GM19468 (cell line): Measurements from ENCODE around the gene CD200.
"Not testable (repeated sequence)": the region's sequence is repeated elsewhere in the genome, so short reads cannot be mapped to it uniquely, and the experiment has no call there.

ENCODE experiments used
- ATAC-seq: cut with Tn5 transposase; IDR thresholded peaks from one replicate; pipeline ENCODE4 v1.9.1; 2021; ENCODE audit warnings: mild to moderate bottlenecking, moderate library complexity, moderate number of reproducible peaks; ENCODE audit not compliant: unreplicated experiment; ENCODE audit errors: extremely low read depth

CD200 gene

DNA sequence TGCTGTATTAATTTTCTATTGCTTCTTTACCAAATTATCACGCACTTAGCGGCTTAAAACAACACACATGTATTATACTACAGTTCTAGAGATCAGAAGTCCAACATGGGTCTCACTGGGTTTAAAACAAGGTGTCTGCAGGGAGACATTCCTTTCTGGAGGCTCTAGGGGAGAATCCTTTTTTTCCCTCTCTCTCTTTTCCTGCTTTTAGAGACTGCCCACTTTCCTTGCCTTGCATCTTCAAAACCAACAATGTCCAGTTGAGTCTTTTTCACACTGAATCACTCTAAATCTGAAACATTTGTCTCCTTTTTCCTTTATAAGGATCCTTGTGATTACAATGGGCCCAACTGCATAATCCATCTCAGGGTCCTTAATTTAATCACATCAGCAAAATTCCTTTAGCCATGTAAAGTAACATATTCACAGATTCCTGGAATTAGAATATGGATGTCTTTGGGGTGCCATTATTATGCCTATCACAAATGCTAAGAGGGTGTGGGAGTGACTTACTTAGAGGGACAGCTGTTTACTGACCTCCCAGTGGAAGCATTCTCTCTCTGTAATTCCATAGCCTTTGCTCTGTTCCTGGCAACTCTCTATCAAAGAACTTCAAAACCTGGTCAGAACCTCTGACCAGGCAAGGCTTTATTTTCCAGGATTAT is 21.8 kb downstream of the CD200 start:
- ATAC-seq = no peak

- ATAC-seq = no peak
Measured at GRCh38 chr3:112355307-112355687, 22.3 kb downstream of the CD200 start.

DNA sequence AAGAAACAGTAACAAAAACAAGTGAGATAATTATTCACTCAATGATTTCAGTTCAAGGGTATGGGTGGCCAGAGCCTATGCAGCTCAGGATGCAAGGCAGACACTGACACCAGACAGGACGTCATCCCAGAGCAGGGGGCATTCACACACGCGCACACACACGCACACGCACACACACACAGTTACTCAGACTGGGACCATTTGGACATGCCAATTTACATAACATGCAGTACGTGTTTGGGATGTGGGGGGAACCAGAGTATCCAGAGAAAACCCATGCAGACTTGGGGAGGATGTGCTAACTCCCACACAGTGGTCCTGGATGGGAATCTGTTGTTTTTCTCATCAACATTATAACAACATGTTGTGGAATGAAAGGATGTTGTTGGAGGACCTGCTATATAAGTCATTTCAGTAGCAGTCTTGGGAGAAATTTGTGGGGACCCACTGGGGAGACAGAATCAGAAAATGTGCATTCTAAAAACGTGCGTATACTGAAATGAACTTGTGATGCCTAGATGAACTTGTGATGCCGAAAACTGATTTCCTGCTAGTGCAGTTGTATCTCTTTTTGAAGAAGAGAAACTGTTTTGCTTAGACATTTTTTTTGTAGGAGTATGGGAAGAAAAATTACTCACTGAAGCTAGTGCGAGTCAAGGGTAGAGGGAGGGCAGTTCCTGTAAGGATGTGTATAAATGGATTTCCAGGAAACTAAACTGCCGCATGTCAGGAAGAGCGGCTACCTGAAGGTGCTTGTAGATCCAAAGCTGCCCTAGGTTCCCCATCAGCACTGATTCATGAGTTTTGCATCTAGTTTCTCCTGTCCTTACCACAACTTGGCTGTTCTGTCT is 25.2 kb downstream of the CD200 start:
- ATAC-seq = no peak

DNA sequence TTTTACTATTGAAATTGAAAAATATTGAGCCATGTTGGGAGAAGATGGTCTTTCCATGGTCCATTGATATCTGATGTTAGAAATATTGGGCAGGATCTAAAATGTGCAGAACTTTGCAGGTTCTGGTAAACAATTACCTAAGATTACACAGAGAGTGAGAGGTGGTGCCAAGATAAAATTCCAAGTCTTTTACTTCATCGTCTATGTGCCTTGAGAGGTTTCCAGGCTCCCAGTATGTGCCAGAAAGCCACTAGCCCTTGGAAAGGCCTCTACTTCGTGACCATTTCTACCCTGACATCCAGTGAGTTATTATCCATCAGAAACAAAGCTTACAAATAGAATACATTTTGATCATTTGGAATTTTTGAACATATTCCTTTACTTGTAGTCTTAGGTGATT is 27.6 kb downstream of the CD200 start:
- no peak for ATAC-seq

DNA sequence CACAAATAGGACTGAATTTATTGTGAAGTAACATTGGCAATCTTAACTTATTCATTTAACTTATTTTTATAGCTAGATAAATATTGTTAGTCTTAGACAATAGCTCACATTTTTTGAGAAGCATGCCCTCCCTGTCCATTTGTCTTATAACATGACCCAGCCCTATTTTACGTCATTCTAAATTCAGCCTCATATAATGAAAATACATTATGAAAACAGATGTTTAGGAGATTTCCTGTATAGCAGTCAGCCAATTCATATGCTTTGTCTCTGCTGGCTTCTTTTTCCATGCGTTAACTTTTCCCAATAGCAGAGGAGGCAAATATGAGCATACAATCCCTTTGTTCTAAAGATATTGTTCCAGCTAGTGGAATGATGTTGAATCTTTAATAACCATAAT is 29.3 kb downstream of the CD200 start:
- no peak for ATAC-seq

DNA sequence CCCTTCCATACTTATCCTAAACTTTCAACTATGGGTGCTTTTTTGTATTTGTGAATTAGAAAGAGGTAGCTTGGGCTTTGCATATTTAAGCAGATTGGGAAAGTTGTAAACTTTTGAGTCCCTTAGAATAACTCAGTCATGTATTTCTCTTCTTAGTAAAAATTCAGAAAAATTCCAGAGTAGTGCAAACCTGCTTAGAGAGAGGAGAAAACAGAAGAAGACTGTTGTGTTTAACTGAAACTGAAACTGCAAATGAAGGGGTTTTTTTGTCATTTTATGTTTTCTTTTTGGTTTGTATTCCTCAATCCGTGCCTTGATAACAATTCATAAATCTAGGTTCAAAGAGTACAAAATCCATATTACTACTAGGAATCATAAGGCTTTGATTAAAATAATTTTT is 31.3 kb downstream of the CD200 start:
- ATAC-seq = peak; percentile 19

- no peak for ATAC-seq
Measured at GRCh38 chr3:112365035-112365434, 32.1 kb downstream of the CD200 start.

GRCh38 chr3:112365636-112366035 is 32.7 kb downstream of the CD200 start:
- ATAC-seq = no peak

- no peak for ATAC-seq
Measured at GRCh38 chr3:112366522-112366921, 33.6 kb downstream of the CD200 start.

DNA sequence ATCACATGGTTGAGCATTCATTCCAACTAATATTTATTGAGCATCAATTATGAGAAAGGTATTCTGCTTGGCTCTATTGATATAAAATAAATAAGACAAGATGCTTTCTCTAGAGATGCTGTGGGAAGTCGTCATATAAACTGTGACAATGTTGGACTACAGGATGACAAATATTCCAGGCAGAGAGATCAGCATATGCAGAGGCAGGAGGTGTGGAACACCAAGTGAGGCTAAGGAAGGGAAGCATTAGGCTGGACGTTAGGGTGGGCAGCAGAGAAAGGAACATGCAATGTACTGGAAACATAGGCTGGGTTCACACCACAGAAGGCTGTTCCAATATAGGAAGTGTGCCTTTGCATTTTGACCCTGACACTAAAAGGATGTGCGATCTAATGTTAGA is 38.6 kb downstream of the CD200 start:
- no peak for ATAC-seq

DNA sequence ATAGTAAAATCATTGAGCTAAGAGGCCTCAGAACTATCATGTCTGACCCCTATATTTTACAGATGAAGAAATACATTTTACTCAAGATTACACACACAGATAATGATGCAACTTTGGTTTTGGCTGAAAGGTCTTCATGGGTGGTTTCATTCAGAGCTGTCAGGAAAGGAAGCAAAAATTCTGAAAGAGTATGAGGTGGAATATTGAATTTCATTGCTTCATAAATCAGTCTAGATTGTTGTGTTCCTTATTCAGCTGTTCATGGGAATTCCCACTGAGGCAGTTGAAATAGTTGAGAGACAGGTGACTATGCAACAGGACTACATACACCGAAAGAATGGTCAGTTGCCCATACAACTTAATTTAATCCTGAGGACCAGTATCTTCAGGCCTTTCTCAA is 39.4 kb downstream of the CD200 start:
- no peak for ATAC-seq

DNA sequence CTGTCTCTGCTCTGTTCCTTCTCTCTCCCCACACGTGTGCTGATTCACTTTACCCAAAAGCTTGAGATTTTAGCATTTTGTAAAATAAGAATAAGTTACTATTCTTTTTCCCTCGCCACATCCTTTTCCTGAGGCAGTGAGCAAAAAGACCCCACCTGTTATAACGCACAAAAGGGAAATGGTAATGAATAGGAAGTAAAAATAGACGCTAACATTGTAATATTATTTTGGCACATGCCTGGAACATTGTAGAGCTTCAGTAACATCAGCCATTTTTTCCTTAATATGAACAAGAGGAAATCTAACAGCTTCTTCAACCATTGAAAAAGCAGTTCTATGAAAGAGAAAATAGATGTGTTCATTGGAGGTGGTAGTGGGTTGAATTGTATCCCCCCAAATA is 40.5 kb downstream of the CD200 start:
- no peak for ATAC-seq

DNA sequence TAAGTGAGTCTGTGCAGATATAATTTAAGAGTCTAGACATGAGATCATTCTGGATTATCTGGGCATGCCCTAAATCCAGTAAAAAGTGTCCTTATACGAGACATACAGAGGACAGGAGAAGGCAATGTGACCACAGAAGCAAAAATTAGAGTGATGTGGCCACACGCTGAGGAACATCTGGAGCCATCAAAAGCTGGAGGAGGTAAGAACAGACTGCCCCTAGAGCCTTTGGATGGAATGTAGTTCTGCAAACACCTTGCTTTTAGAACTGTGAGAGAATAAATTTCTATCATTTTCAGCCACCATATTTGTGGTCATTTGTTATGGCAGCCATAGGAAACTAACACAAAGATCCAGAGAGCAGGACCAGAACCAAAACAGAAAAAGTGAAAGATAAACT is 41.0 kb downstream of the CD200 start:
- ATAC-seq = no peak

- no peak for ATAC-seq
Measured at GRCh38 chr3:112374333-112374734, 41.4 kb downstream of the CD200 start.

DNA sequence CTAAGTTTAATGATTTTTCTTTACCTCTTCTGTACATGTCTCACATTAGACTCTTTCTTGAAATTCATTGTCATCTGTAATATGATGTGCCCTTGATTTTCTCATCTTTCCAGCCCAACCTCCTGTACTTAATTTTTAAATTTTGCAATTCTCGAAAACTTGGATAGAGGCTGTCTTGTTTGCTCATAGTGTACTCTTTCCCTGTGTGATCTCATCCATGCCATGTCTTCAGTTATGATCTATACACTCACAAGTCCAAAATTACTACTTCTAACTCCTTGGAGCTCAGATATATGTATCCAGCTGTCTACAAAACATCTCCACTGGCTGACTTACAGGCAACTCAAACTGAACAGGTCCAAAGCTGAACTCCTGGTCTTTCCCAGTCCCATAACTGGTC is 42.2 kb downstream of the CD200 start:
- no peak for ATAC-seq

DNA sequence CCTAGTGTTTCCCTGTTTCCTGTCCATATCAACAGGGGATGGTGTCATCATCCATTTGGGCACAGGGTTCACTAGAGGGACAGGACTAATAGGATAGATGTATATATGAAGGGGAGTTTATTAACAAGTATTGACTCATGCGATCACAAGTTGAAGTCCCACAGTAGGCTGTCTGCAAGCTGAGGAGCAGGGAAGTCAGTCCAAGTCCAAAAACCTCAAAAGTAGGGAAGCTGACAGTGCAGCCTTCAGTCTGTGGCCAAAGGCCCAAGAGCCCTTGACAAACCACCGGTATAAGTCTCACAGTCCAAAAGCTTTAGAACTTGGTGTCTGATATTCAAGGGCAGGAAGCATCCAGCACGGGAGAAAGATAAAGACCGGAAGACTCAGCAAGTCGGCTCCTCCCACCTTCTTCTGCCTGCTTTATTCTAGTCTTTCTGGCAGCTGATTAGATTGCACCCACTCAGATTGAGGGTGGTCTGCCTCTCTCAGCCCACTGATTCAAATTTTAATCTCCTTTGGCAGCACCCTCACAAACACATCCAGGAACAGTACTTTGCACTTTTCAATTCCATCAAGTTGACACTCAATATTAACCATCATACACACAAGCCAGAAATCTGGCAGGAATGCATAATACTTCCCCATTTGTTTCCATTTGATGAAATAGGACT is 43.4 kb downstream of the CD200 start:
- no peak for ATAC-seq

DNA sequence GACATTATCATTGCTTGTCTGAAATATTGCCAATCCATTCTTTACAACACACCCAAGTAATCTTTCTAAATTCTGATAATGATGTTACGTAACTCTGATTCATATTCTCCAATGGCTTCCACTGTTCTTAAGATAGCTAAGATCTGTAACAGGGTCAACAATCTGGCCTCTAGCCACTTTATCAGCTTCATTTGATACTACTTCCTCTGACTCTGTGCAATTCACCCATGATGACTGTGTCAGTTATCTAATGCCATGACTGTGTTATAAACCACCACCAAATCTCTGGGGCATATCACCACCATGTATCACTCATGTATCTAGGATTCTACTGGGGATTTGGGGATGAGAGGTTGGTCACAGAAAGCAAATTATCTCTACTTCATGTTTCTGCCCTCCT is 44.0 kb downstream of the CD200 start:
- no peak for ATAC-seq

GRCh38 chr3:112377568-112378071 is 44.7 kb downstream of the CD200 start:
- no peak for ATAC-seq

DNA sequence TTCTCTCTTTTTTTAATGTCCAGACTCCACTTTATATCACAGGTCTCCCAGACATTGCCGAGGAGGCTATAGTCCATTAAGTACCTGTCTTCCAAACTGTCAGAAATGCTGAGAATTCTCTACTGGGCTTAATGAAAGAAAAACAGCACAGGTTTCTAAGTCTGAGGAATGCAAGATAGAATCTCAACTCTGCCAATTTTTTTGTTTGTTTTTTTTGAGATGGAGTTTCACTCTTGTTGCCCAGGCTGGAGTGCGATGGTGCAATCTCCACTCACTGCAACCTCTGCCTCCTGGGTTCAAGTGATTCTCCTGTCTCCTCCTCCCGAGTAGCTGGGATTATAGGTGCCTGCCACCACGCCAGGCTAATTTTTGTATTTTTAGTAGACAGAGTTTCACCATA is 45.4 kb downstream of the CD200 start:
- ATAC-seq = not testable (repeated sequence)

DNA sequence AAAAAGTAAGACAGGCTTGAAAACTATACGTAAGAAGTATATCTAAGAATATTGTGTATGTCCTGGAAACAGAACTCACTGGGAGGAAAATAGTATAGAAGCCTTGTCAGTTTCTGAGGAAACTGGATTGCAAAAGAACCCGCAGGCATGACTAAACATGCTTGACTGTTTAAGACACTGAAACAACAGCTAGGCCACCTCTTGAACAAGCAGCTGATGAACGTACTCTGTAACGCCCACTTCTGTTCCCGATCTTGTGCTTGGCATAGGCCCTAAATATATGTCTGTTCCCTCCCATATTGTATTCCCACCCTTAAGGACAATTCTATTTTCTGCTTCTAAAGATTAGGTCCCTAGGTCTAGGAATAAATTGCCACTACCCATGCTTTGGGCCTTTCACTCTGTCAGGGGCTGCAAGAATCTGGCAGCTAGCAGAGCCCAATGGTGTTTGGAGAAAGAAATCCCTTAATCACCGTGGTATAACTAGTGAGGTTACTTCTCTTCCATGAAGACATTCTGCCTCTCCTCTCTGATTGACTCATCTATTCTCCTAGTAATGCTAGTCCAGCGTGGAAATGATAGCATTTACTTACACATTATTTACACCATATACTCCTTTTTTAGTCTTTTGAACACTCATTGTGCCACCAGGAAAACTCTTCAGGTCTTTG is 46.2 kb downstream of the CD200 start:
- ATAC-seq = no peak
